NCI-H2171 (cell line): ENCODE measurements around the gene QRICH1.

Experiments
- DNase-seq: peaks from one replicate; lab custom pipeline; 2025; lab: John Stamatoyannopoulos, UW

The QRICH1 gene

GRCh38 chr3:48997714-48998637 lies 95.9 kb downstream of the QRICH1 start:
- DNase-seq = no peak

GRCh38 chr3:48997102-48997635 lies 96.7 kb downstream of the QRICH1 start:
- no peak for DNase-seq

- no peak for DNase-seq
These were observed 97.2 kb downstream of the QRICH1 start for GRCh38 chr3:48996640-48997039.

- no peak for DNase-seq
These were observed 100.0 kb downstream of the QRICH1 start for GRCh38 chr3:48993834-48994233.

GRCh38 chr3:48991851-48992545 lies 101.9 kb downstream of the QRICH1 start:
- no peak for DNase-seq

- DNase-seq = no peak
These were observed 103.0 kb downstream of the QRICH1 start for GRCh38 chr3:48990636-48991469.

GRCh38 chr3:48989796-48990635 lies 103.9 kb downstream of the QRICH1 start, which contains the start of gene P4HTM:
Gene P4HTM, plus strand, starts transcription at chr3:48990241. Its CDS starts 16 bp downstream, at chr3:48990257.
- DNase-seq = peak; percentile 44

- DNase-seq = peak; percentile 34
These were observed 104.6 kb downstream of the QRICH1 start for GRCh38 chr3:48989126-48989795.

- no peak for DNase-seq
These were observed 108.0 kb downstream of the QRICH1 start for GRCh38 chr3:48985831-48986376.

- DNase-seq = no peak
These were observed 109.2 kb downstream of the QRICH1 start for GRCh38 chr3:48984663-48985062.

- DNase-seq = no peak
These were observed 110.8 kb downstream of the QRICH1 start for GRCh38 chr3:48983096-48983495.

- DNase-seq = no peak
These were observed 111.2 kb downstream of the QRICH1 start for GRCh38 chr3:48982686-48983085.

- no peak for DNase-seq
These were observed 111.9 kb downstream of the QRICH1 start for GRCh38 chr3:48982016-48982415.

GRCh38 chr3:48980295-48980694 lies 113.6 kb downstream of the QRICH1 start:
- no peak for DNase-seq
